NCI-H187 treated with DMSO at 0.1 percent for 48 hours (cell line): ENCODE measurements around the gene SGCA.

Experiments used
- DNase-seq: peaks from one replicate; lab custom pipeline; 2025; lab: John Stamatoyannopoulos, UW

SGCA gene

DNA sequence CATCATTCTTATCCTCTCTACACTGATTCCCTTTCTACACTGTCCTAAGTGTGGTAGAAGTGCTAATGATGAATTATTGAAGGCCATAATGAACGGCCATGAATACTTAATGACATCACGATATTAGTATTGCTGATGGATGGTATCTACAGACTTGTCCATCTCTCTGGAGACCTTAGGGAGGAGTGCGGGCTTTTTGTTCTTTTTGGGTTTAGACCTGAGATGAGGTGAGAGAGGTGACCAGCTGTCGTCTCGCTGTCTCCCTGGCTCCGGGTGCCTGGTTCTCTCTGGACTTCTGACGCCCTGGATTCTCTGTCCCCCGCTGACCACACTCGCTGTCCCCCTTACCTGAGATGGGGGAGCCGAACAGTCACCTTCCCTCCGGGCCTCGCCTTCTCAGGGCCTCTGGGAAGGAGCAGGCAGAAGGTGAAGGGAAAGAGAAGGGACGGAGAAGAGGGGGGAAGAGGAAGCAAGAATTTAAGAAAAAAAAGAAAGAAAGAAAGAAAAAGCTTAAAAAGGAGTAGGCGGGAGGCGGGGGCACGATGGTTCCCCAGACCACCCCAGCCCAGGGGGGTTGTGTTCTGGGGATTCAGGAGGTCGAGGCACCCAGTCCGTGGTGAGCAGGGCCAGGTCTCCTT is 17.1 kb downstream of the SGCA start:
- no peak for DNase-seq

DNA sequence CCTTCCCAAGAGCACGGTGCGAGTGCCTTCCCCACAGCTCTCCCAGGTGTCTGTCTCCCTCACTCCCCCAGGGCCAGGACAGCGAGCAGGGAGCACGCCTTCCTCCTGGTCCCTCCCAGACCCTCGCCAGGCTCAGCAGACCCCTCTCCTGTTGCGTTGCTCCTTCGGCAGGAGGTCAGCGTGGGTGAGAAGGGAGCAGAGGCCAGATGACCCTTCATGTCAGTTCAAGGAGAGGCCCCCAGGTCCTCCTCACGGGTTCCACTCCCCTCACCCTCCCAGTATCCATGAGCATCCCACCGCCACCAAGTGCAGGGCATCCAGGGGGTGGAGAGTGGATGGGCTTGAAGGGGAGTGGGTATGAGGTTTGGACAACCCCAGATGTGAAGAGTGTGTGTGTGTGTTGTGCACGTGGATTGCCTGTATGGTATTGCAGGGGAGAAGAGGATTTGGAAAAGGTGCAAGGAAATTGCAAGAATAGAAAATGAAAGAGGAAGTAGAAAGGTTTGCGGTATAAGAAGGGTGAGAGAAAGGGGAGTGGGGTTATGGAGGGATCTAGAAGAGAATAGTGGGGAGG is 17.7 kb downstream of the SGCA start:
- no peak for DNase-seq

DNA sequence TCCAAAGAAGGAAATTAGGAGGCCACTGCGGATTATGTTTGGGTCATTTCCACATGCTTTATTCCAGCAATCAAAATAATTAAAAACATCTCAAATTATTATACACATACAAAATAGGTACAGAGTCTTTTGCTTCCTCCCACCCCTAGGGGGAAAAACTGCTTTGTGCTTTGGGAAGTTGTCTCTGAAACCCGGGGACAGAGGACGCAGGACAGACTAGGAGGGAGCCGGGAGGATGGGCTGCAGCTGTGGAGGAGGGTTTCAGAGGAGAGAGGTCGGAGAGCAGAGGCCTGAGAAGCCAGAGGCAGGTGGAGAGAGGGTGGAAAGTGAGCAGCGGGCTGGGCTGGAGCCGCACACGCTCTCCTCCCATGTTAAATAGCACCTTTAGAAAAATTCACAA is 18.3 kb downstream of the SGCA start:
- no peak for DNase-seq

DNA sequence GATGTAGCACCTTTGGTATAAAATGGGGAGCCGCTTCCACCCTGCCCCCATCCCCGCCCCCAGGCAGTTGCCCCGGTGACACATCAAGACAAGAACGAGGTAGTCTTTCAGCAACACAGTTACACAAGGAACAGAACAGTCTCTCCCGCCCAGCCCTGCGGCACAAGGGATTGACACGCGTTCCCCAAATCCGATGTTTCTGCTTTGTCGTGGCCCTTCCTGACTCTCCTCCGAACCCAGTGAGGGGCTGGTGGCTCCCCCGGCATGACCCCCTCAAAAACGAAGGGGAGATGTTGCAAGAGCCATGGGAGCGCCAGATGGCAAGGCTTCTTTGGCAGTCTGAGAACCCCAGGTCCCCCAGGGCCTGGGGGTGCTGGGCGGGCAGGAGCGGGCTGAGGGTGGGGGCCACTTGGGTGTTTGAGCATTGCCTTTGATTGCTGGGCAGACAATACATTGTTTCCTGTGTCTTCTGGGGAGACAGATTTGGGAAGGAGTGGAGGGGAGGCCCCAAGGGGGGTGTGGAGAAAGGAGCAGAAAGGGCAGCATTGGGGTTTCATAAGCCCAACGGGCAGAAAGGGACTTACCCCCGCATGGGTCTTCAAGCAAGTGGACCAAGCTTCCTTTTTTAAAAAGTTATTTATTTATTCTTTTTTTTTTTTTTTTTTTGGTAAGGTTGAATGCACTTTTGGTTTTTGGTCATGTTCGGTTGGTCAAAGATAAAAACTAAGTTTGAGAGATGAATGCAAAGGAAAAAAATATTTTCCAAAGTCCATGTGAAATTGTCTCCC is 19.0 kb downstream of the SGCA start:
- no peak for DNase-seq

DNA sequence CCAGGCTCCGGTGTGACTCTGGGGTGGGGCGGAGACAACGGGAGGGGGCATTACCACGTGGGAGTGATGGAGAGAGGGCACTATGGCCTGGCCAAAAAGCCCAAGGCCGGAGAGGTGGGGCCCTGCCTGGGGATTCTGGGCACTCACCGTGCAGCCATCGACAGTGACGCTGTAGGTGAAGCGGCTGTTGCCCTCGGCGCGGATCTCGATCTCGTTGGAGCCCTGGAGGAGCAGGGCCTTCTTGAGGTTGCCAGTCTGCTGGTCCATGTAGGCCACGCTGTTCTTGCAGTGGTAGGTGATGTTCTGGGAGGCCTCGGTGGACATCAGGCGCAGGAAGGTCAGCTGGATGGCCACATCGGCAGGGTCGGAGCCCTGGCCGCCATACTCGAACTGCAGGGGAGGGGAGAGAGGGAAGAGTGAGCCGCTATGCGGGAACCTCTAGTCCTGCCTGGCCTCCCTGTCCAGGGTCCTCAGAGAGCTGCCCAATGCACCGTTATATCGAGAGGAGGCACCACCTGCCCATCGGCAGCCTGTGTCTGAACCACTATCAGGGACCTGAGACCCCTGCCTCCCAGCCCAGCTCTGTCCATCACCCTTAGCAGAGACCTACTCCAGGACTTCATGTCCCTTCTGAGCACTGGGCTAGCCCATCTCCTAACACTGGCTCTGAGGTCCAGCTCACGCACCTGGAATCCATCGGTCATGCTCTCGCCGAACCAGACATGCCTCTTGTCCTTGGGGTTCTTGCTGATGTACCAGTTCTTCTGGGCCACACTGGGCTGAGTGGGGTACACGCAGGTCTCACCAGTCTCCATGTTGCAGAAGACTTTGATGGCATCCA is 20.0 kb downstream of the SGCA start:
- DNase-seq, result no peak

DNA sequence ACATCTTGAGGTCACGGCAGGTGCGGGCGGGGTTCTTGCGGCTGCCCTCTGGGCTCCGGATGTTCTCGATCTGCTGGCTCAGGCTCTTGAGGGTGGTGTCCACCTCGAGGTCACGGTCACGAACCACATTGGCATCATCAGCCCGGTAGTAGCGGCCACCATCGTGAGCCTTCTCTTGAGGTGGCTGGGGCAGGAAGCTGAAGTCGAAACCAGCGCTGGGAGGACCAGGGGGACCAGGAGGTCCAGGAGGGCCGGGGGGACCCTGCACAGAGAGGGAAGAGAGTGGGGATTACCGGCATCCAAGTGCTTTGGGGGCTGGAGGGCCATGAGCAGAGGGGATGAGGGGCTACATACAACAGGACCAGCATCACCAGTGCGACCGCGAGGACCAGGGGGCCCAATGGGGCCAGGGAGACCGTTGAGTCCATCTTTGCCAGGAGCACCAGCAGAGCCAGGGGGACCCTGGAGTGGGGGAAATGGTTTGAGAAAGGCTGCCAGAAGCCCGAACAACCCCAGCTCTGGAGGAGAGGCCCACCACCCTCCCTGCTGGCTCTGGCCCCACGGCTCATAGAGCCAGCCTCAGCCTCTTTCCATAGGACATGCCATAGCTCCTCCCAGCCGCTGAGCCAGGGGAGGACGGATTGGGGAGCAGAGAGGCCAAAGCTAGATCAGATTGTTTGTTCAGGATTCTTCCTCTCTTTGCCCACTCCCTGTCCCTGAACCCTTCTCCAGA is 21.0 kb downstream of the SGCA start:
- DNase-seq, result no peak

DNA sequence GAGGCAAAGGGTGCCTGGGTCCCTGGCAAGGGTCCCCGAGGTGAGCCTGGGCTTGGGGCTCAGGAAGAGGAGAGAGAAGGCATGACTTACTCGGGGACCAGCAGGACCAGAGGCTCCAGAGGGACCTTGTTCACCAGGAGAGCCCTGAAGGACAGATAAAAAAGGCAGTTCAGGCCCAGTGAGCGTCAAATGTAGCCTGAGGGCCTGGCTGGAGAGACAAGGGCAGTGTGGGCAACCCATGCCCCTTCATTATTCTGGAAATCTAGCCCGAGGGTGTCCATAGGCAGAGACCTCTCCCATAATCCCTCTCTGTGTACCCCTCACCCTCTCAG is 21.6 kb downstream of the SGCA start:
- no peak for DNase-seq

DNA sequence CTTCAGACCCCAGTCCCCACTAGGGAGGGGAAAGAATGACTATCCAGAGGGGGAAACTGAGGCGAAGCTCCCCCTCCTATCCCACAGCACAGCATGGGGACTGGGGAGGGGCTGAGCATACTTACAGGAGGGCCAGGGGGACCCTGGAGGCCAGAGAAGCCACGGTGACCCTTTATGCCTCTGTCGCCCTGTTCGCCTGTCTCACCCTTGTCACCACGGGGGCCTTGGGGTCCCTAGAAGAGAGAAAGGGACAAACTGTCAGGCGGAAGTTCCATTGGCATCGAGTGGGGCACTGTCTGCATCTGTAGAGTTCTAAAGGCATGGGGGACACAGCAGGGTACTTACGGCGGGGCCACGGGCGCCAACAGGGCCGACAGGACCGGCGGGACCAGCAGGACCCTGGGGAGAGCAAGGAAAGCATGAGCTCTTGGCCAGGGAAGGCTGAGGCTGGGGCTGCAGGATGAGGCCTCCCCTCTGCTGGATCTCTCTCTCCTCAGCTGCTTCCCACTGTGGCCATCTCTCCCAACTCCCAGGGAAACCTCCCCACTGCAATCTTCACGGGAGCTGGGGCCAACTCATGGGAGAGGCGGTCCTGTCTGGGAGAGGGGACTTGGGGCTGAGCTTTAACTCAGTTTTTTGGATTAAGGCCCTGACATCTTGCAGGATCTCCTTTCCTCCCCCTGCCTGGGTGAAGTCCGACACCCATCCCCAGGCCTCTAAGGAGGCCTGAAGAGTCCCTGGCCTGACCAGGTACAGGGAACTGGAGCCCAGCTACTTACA is 22.1 kb downstream of the SGCA start:
- DNase-seq, result no peak

DNA sequence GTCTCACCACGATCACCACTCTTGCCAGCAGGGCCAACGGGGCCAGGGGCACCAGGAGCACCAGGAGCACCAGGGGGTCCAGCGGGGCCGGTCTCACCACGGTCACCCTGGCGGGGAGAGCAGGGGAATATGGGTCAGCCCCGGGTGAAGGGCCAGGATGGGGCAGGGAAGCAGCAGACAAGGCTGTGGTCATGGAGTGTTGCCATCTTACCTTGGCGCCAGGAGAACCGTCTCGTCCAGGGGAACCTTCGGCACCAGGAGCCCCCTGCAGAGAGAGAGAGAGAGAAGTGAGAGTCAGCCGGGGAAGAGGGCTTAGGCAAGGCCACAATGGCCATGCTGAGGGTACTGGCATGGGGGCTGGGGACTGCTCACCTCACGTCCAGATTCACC is 22.7 kb downstream of the SGCA start:
- DNase-seq, result no peak

DNA sequence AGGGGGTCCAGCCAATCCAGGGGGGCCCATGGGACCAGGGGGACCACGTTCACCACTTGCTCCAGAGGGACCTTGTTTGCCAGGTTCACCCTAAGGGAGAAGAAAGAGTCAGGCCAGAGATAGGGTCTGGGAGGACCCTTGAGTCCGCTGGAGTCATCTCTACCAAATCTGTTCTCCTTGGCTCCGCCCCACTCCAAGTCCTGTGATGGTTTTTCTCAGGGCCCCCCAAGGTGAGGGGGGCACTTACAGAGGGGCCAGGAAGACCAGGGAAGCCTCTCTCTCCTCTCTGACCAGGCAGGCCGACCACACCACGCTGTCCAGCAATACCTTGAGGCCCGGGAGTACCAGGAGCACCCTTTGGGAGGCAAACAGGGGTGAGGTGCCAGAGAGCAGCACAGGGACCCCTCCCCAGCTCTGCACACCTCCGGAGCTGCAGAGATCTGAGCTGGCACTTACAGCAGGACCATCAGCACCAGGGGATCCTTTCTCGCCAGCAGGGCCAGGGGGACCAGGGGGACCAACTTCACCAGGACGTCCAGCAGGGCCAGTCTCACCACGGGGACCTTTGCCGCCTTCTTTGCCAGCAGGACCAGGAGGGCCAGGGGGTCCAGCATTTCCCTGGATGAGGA is 23.2 kb downstream of the SGCA start:
- DNase-seq, result no peak

DNA sequence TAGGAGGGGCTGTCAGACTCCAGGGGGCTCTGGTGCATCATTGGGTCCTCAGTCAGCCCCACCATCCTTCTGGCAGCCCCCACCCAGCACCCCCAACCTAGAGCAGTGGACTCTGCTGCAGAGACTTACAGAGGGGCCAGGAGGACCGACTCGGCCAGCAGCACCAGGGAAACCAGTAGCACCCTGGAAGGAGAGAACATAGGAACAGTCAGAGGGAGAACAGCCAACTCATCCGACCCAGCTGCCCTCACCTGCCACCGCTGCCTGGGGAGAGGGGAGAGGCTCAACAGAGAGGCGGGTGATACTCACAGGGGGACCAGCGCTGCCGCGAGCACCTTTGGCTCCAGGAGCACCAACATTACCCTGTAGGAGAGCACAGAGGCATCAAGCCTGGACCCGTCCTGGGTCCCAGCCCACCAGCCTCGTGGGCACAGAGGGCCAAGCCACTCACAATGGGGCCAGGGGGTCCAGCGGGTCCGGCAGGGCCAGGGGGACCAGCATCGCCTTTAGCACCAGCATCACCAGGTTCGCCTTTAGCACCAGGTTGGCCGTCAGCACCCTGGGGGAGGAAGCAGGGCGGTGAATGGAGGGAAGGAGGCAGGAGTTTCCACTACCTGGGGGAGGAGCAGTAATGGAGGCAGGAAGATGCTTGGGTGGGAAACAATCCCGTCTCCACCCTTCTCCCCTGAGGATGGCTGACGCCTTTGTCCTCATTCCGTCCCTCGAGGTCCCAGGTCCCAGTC is 23.9 kb downstream of the SGCA start:
- DNase-seq, result no peak

DNA sequence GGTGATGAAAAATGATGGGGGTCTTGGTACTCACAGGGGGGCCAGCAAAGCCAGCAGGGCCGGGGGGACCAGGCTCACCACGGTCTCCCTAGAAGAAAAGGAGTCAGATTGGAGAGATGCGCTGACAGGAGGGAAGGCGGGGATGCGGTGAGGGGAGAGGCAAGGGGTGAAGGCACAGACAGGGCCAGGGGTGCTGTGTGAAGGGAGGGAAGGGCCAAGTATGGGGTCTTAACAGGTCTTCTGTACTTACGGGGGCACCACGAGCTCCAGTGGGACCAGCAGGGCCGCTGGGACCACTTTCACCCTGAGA is 24.4 kb downstream of the SGCA start:
- DNase-seq, result no peak

DNA sequence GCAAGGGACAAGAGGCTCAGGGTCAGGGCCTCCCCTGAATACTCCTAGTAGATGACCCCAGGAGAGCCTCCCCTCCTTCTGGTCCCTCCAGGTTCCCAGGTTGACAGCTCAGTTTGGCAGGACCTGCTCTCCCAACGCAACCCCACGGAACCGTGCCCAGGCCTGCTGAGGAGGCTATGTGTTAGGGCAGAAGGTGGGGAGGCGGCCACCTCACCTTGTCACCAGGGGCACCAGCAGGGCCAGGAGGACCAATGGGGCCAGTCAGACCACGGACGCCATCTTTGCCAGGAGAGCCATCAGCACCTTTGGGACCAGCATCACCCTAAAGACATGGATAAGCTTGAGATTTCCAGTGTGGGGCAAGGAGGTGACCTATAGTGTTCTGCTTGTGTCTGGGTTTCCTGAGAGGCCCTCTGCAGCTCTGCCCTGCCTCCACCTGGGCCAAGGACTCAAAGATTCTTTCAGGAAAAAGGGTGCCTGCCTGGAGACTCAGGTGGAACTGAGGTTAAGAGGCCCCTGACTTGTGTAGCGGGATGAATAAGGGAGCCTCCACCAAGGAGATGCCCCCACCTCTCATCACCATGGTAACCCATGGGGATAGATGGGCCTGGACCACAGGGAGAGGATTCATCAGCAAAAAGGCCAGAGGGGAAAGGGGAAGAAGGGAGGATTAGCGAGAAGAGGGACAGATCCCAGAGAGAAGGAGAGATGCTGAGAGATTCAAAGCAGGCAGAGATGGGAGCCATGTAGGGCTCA is 25.0 kb downstream of the SGCA start:
- DNase-seq, result no peak

DNA sequence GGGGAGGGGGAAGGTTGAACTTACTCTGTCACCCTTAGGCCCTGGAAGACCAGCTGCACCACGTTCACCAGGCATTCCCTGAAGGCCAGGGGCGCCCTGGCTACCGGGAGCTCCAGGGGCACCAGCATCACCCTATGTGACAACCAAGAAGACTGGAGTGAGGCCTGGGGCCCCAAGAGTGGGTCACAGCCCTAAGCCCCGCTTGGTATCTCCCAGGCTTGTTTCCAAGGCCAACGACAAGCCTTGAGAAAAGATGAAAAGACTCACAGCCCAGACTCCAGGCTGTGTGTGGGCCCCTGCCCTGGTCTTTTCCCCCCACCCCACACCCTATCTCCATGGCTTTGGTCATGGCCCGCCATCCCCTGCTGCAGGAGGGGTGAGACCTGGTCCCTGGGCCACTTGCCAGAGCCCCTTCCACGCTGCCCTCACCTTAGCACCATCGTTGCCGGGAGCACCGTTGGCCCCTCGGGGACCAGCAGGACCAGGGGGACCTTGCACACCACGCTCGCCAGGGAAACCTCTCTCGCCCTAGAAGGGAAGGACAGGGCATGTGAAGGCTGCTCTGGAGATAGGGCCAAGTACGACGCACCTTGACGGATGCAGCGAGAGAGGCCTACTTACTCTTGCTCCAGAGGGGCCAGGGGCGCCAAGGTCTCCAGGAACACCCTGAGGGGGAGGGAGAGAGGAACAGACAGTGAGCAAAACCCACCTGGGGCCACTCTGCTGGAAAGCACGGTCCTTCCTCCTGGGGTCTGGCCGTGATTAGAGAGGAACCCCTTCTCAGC is 25.7 kb downstream of the SGCA start:
- no peak for DNase-seq

DNA sequence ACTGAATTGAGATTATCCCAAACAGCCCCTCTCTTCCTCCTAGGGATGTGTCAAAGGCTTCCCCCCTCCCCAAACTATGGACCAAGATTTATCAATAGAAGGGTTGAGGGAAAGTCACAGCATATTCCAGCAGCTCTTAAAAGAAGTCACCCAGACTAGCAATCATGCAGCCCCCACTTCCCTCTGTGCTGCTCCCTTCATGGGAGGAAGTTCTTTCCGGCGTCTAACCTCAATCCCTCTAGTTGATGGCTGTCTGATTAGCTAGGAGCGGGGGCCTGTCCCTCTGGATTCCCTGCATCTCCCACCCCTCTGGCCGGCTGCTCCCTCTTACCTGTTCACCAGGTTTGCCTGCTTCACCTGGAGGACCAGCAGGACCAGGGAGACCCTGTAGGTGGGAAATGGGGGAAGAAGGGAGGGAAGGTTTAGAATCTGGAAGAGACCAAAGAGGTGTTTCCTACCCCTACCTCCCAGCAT is 26.4 kb downstream of the SGCA start:
- DNase-seq, result no peak

DNA sequence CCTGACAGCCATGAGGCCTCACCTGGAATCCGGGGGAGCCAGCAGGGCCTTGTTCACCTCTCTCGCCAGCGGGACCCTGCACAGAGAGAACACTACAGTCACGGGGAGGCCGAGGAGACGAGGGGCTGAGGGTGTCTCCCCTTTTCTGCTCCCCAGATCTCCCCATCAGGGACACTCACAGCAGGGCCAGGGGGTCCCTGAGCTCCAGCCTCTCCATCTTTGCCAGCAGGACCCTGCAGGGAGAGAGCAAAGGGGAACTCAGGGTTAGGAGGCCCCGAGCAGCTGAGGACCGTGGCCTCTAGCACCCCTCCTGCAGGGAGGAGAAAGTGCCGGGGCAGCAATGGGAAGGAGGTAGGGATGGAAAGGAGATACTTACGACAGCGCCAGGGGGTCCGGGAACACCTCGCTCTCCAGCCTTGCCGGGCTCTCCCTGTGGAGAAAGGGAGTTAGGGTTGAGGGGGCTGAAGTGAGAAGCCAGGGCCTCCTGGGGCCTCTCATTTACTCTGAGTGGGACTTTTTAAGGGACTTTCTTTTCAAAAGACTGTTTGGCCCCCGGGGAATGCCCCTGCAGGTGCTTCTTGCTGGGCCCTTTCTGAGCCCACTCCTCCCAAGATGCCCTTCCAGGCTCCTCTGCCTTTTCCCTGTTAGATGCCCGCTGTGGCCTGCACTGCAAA is 26.9 kb downstream of the SGCA start:
- no peak for DNase-seq

DNA sequence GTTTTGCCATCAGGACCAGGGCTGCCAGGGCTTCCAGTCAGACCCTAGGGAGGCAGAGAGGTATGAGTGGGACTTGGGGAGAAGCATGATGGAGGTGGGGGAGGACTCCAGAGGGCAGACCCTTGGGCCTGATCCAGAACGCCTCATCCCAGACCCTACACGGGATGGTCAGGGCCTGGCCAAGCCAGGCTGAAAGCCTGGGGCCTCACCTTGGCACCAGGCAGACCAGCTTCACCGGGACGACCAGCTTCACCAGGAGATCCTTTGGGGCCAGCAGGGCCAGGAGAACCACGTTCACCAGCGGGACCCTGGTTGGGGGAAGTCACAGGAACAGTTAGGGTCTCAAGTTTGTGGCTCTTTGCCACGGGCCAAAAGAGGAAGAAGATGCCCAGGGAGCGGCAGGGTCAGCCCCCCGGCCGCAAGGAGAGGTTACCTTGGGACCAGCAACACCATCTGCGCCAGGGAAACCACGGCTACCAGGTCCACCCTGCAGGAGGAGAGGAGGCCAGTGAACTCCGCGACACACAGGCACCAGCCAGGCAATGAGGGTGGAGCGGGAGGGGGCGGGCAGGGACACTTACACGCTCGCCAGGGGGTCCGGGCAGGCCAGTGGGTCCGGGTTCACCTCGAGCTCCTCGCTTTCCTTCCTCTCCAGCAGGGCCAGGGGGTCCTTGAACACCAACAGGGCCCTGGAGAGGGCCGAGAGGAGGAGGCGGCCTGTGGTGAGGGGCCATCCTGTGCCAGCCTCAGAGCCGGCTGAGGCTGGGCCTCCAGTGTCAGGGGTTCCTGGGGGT is 28.5 kb downstream of the SGCA start:
- no peak for DNase-seq
